CD4-positive, alpha-beta T cell treated with Interleukin-4 for 1 hour (primary cell): ENCODE data around the gene DHX34.
"Not testable (repeated sequence)": the region's sequence is repeated elsewhere in the genome, so short reads cannot be mapped to it uniquely, and the experiment has no call there.

Experiments used
- DNase-seq, 2 donors: peaks; one replicate each; pipeline ENCODE4 v3.0.0-alpha.2; 2020 to 2022

Gene DHX34

GRCh38 chr19:47324502-47324901 lies 24.6 kb upstream of the DHX34 start:
- DNase-seq: peak in 1 of 2 donors; percentile 71

DNA sequence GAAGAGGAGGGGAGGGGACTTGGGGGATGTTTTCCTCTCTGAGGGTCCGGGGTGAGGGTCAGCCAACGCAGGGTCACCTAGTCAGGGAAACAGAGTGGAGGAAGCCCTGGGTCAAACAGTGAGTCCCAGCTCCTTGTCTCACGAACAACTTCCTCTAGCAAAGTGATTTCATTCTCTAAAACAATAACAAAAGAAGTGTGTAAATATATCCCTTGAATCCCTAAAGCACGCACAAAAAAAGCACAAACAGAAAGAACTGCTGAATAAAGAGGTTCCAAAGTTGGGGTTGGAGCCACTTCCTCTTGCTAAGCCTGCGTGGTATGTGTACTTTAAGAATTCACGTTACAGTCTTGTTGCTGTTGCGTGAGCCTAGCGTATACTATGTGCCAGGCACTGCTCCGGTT lies 18.6 kb upstream of the DHX34 start:
- no peak for DNase-seq

GRCh38 chr19:47331490-47331889 lies 17.6 kb upstream of the DHX34 start:
- no peak for DNase-seq

DNA sequence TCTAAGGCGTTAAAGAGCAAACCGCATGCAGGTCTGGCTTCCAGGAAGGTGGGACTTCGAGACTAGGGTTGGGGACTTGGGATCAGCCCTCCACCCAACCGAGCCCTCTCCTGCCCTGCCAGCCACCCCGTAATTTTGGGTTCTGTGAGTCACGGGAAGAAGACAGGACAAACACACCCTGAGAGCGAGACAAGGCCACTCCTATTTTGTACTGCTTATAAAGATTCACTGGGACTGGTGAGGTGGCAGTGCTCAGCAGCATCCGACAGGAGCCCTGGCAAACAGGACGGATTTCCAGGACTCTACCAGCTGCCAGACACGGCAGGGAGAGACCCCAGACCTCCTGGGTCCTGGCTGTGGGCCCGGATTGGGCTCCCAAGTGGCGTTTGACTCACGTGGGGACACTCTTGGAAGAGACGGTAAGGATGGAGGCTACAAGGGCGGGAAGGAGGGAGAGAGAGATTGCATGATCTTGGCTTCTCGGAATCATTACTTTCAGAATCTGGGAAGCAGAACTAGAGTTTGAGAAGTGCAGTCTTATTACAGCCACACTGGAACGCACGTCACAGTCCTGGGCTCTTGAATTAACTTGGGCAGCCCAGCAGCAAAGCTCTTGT lies 17.1 kb upstream of the DHX34 start, which contains the start of gene C5AR2:
C5AR2 (plus strand) TSS at position 245 of the 617 bp plus-strand sequence. CDS start 8,625 bp downstream, outside the sequence.
- DNase-seq: no peak

- DNase-seq: peak; percentile 38 to 74
Observed at GRCh38 chr19:47336765-47337718, 12.1 kb upstream of the DHX34 start.

- no peak for DNase-seq
Observed at GRCh38 chr19:47339196-47339880, 9.8 kb upstream of the DHX34 start.

- no peak for DNase-seq
Observed at GRCh38 chr19:47340477-47341208, 8.5 kb upstream of the DHX34 start.

DNA sequence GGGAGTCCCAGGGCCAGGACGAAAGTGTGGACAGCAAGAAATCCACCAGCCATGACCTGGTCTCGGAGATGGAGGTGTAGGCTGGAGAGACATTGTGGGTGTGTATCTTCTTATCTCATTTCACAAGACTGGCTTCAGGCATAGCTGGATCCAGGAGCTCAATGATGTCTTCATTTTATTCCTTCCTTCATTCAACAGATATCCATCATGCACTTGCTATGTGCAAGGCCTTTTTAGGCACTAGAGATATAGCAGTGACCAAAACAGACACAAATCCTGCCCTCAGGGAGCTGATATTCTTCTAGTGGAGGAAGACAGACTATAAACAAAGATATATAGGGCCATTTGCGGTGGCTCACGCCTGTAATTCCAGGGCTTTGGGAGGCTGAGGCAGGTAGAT lies 7.4 kb upstream of the DHX34 start:
- DNase-seq: no peak

DNA sequence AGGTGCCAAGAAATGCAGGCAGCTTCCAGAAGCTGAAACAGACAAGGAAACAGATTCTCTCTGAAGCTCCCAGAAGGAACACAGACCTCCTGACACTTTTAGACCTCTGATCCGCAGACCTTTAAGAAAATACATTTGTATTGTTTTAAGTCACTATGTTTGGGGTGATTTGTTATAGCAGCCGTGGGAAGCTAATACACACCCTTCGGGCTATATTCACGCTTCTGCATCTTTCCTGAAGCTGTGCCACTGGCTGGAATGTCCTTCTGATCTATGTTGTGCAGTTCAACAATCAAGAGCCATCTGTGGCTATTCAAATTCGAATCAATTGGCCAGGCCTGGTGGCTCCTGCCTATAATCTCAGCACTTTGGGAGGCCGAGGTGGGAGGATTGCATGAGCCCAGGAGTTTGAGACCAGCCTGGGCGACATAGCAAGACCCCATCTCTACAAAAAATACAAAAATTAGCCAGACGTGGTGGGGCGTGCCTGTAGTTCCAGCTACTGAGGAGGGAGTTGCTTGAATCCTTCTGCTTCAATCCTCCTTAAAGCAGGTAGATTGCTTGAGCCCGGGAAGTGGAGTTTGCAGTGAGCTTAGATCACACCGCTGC lies 5.8 kb upstream of the DHX34 start:
- DNase-seq: no peak

- DNase-seq: no peak
Observed at GRCh38 chr19:47344425-47344824, 4.7 kb upstream of the DHX34 start.

DNA sequence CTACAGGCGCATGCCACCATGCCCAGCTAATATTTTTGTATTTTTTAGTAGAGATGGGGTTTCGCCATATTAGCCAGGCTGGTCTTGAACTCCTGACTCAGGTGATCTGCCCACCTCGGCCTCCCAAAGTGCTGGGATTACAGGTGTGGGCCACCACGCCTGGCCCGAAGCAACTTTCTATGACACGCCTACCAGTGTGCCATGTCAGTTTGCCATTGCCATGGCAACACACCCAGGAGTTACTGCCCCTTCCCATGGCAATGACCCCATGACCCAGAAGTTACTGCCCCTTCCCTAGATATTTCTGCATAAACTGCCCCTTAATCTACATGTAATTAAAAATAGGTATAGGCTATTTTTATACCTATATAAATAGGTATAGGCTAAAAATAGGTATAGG lies 3.1 kb upstream of the DHX34 start:
- DNase-seq: not testable (repeated sequence)

GRCh38 chr19:47350630-47351029 lies 1.5 kb downstream of the DHX34 start:
- no peak for DNase-seq

GRCh38 chr19:47351548-47351947 lies 2.4 kb downstream of the DHX34 start:
- peak in 1 of 2 donors; percentile 16 for DNase-seq

- DNase-seq: no peak
Observed at GRCh38 chr19:47352095-47352494, 3.0 kb downstream of the DHX34 start.

- no peak for DNase-seq
Observed at GRCh38 chr19:47353307-47353712, 4.2 kb downstream of the DHX34 start.

- no peak for DNase-seq
Observed at GRCh38 chr19:47356900-47357299, 7.8 kb downstream of the DHX34 start.

DNA sequence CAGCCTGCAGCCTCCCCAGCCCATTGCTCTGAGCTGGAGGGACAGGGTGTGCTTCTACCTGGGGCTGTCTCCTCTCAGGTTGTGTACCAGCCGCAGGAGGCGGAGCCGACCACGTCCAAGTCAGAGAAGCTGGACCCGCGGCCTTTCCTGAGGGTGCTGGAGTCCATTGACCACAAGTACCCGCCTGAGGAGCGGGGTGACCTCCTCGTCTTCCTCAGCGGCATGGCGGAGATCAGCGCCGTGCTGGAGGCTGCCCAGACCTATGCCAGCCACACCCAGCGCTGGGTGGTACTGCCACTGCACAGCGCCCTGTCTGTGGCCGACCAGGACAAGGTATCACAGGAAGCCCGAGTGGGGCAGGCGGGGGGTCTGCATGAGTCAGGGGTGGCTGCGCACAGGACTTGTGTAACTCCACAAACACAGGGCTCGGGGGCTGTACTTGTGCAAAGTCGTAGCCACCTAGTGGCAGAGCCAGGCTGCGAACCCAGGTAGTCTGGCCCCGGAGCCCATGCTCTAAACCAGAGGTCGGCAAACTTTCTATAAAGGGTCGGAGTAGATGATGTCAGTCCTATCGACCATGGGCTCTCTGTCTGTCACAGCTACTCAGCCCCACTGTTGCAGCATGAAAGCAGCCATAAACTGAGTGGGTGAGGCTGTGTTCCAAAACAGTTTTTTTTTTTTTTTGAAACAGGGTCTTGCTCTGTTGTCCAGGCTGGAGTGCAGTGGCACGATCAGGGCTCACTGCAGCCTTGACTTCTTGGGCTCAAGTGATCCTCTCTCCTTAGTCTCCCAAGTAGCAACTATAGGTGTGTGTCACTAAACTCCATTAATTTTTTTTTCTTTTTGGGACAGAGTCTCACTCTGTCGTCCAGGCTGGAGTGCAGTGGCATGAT lies 8.9 kb downstream of the DHX34 start:
- DNase-seq: no peak

- DNase-seq: no peak
Observed at GRCh38 chr19:47358936-47359335, 9.8 kb downstream of the DHX34 start.

- no peak for DNase-seq
Observed at GRCh38 chr19:47362321-47362720, 13.2 kb downstream of the DHX34 start.

- no peak for DNase-seq
Observed at GRCh38 chr19:47363758-47364531, 14.8 kb downstream of the DHX34 start.
